GM19035 (cell line): ENCODE results near the gene PLEKHM3.
"Not testable (repeated sequence)": the region's sequence is repeated elsewhere in the genome, so short reads cannot be mapped to it uniquely, and the experiment has no call there.

Experiments used
- ATAC-seq: cut with Tn5 transposase; IDR thresholded peaks from one replicate; pipeline ENCODE4 v1.9.1; 2021; ENCODE audit not compliant: unreplicated experiment

PLEKHM3 gene

GRCh38 chr2:207833251-207833751 lies 192.0 kb downstream of the PLEKHM3 start:
- ATAC-seq: peak; percentile 87

- no peak for ATAC-seq
Observed at GRCh38 chr2:207831584-207832248, 193.6 kb downstream of the PLEKHM3 start.

- no peak for ATAC-seq
Observed at GRCh38 chr2:207830778-207831438, 194.4 kb downstream of the PLEKHM3 start.

GRCh38 chr2:207828361-207829057 lies 196.8 kb downstream of the PLEKHM3 start:
- ATAC-seq: no peak

GRCh38 chr2:207825978-207826377 lies 199.3 kb downstream of the PLEKHM3 start:
- no peak for ATAC-seq

GRCh38 chr2:207825045-207825954 lies 200.0 kb downstream of the PLEKHM3 start:
- no peak for ATAC-seq

GRCh38 chr2:207823865-207824264 lies 201.5 kb downstream of the PLEKHM3 start:
- no peak for ATAC-seq

GRCh38 chr2:207819839-207820784 lies 205.2 kb downstream of the PLEKHM3 start:
- no peak for ATAC-seq

GRCh38 chr2:207819021-207819797 lies 206.1 kb downstream of the PLEKHM3 start:
- ATAC-seq: no peak

- ATAC-seq: no peak
Observed at GRCh38 chr2:207816546-207816945, 208.8 kb downstream of the PLEKHM3 start.

GRCh38 chr2:207815254-207815653 lies 210.1 kb downstream of the PLEKHM3 start:
- ATAC-seq: no peak

- no peak for ATAC-seq
Observed at GRCh38 chr2:207813942-207814341, 211.4 kb downstream of the PLEKHM3 start.

- ATAC-seq: no peak
Observed at GRCh38 chr2:207813221-207813916, 212.0 kb downstream of the PLEKHM3 start.

GRCh38 chr2:207812726-207813080 lies 212.6 kb downstream of the PLEKHM3 start:
- ATAC-seq: no peak

GRCh38 chr2:207812058-207812725 lies 213.1 kb downstream of the PLEKHM3 start:
- ATAC-seq: no peak

- not testable (repeated sequence) for ATAC-seq
Observed at GRCh38 chr2:207811658-207812057, 213.7 kb downstream of the PLEKHM3 start.

GRCh38 chr2:207810200-207810788 lies 215.0 kb downstream of the PLEKHM3 start:
- no peak for ATAC-seq

- no peak for ATAC-seq
Observed at GRCh38 chr2:207808119-207808518, 217.2 kb downstream of the PLEKHM3 start.
